Naive B cell (primary cell): Measurements from ENCODE around the gene PHACTR1. TPM values are rescaled to one million over a fixed set of nuclear protein-coding genes. Genes with fewer than 3 reads are reported as not detected.

Source experiments
- ATAC-seq, 2 donors: fragments of 150-1000 bp; cut with Tn5 transposase; 2 replicates each; pipeline ENCODE4 v1.10.0; 2021; ENCODE audit warnings: low read depth in 2 of 2, mild to moderate bottlenecking in 2 of 2, moderate library complexity in 2 of 2
- DNase-seq: peaks from one replicate; pipeline ENCODE4 v3.0.0; 2022
- H3K27ac Mint-ChIP-seq, 6 donors: one replicate each; pipeline ENCODE4 v1.8.0; 2020 to 2022; ENCODE audit warnings: mild to moderate bottlenecking in 6 of 6, mixed read lengths in 6 of 6, moderate library complexity in 5 of 6, inconsistent platforms in 2 of 6
- H3K27me3 Mint-ChIP-seq, 3 donors: one replicate each; pipeline ENCODE4 v1.8.0; 2021 to 2022; ENCODE audit warnings: mixed read lengths in 3 of 3, mild to moderate bottlenecking in 1 of 3
- H3K36me3 Mint-ChIP-seq, 2 donors: one replicate each; pipeline ENCODE4 v1.8.0; 2020 to 2022; ENCODE audit warnings: mixed read lengths in 2 of 2, inconsistent platforms in 1 of 2, mild to moderate bottlenecking in 1 of 2
- H3K4me1 Mint-ChIP-seq, 3 donors: one replicate each; pipeline ENCODE4 v1.8.0; 2020 to 2022; ENCODE audit warnings: mixed read lengths in 3 of 3, inconsistent platforms in 1 of 3, mild to moderate bottlenecking in 1 of 3, moderate library complexity in 1 of 3
- H3K4me3 Mint-ChIP-seq, 8 donors: one replicate each; pipeline ENCODE4 v1.8.0; 2020 to 2022; ENCODE audit warnings: mild to moderate bottlenecking in 8 of 8, mixed read lengths in 8 of 8, moderate library complexity in 8 of 8, inconsistent platforms in 2 of 8
- H3K9me3 Mint-ChIP-seq, 7 donors: one replicate each; pipeline ENCODE4 v1.8.0; 2020 to 2022; ENCODE audit warnings: mixed read lengths in 7 of 7, mild to moderate bottlenecking in 5 of 7, inconsistent platforms in 2 of 7, moderate library complexity in 1 of 7
- polyA plus RNA-seq, 6 donors: library from polyadenylated mRNA; unstranded; fragments of 300-500 nt; fragmentation: Illumina TruSeq; gene quantifications; one replicate each; pipeline ENCODE4 v1.2.3, GENCODE V29; 2021; ENCODE audit warnings: low read depth in 6 of 6

PHACTR1 gene
- polyA plus RNA-seq, 6 donors from 2014 or later, result 61.4 to 110 (median 75.1) TPM

DNA sequence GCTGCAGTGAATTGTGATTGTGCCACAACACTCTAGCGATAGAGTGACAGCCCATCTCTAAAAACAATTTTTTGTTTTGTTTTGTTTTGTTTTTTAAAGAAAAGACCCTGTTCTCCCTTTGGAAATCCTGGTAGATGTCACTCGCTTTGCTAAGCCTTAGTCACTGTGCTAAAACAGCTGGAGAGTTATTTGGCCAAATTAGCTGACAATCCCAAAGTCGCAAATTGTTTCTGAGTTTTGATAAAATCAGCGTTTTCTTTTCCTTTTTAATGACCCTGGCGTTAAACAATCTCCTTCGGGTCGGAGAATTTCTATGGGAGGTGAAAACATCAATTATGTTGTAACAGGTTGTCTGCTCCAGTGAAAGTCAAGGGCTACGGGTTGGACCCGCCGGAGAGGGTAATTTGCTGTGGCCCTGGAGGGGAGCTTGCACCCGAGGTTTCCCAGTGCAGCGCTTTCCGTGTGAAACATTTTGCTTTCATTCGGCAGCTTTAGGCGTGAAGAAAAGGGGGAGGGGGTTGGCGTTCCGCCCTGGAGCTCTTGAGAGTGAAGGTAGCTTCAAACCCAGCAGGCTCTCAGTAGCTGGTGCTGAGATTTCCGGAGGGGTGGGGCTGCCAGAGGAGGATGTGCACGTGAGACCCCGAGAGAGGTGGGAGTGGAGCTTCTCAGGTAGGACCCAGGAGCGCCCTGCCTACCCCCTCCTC is 296.6 kb downstream of the PHACTR1 start:
- Mint-ChIP-seq H3K4me3 (peak overlapping the region; percentile 81 to 94 (median 92)), H3K4me1 (peaks cover 5 to 16% (median 13%) of the 10 kb centered on the region in 3 donors), H3K9me3 (no peaks in the 10 kb centered on the region), H3K27me3 (peaks cover 43 to 45% (median 44%) of the 10 kb centered on the region in 3 donors), H3K36me3 (no peaks in the 10 kb centered on the region), H3K27ac (peak overlapping the region in 1 of 6 donors; percentile 79)
- ATAC-seq (peak; percentile 69 to 76), DNase-seq (peak; percentile 36)

DNA sequence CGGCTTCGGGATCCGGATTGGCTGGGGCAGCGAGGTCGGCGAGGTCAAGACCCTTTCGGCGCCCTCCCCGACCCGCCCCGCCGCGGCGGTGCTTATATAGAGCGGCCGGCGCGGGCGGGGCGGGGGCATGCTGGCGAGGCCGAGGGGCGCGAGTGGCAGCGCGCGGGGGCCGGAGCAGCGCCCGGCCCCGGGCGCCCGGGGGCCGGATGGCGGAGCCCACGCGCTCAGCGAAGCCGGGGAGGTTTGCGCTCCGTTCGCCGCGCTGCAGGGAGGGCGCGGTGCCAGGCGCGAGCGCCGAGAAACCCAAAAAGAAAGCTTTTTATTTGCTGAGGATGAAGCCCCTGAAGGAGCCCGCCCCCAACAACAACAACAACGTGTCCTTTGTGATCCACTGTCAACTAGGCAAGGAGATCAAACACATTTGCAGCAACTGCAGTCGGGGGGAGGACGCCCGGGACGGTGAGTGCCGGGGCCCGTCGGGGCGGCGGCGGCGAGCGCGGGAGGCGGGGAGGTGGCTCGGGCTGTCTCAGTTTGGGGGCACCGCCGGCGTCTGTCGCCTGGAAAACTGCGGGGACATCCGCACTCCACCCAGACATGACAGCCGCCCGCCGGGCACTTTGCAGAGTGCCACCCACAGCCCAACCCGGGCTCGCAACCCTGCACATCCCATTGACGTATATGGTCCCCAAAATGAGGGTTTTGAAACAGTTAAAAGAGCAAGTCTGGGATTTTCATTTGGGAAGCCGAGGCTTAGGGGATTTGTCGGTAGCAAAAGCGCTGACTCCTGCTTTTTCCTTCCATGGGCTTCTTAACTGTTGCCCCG is 297.3 kb downstream of the PHACTR1 start:
- peak overlapping the region; percentile 81 to 94 (median 92) for H3K4me3 Mint-ChIP-seq
- no peaks in the 10 kb centered on the region for H3K36me3 Mint-ChIP-seq
- H3K27me3 Mint-ChIP-seq, result peaks cover 36 to 39% (median 39%) of the 10 kb centered on the region in 3 donors
- DNase-seq (no peak), ATAC-seq (peak; percentile 58 to 59)
- no peaks in the 10 kb centered on the region for H3K9me3 Mint-ChIP-seq
- H3K27ac Mint-ChIP-seq, result peak overlapping the region in 2 of 6 donors; percentile 54 to 79
- H3K4me1 Mint-ChIP-seq, result peaks cover 5 to 16% (median 13%) of the 10 kb centered on the region in 3 donors

DNA sequence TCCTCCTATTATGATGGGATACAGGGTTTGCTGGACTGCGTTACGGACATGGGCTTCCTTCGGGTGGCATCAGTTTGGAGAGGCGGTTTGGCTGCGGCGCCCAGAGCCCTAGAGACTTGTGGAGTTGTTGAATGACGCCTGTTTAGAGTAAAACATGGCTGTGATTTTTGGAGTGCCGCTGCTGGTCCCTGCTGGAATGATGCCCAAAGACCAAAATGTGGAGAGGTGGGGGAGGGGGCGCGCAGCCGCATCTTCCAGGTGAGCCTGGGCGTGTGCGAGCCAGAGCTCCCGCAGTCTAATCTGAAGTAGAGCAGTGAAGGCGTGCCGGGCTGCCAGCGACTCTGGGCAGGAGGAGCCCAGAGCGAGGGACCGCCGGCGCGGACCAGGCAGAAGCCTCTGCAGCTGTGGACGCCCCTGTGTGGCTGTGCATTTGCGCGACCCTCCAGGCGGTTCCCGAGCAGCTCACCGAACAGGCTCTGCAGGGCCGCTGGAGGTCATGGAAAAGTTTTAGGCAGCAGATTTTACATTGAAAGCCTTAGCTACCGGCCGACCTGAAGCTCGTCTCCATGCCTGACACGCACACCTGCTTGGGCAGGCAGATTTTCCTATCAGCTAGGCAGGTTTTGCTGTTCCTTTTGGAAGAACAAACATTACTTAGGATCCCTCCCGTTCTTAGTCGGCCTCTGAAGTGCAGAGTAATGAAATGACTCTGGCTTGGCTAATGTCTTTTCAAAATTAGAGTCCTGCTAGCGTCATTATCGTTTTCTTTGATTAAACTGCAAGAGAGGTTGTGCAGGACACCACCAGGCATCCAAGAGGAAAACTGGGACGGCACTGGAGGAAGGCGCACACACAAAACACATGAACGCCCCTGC is 298.2 kb downstream of the PHACTR1 start:
- H3K4me3 Mint-ChIP-seq, result peak overlapping the region in 7 of 8 donors; percentile 6 to 80 (median 56)
- peaks cover 33 to 40% (median 37%) of the 10 kb centered on the region in 3 donors for H3K27me3 Mint-ChIP-seq
- DNase-seq (no peak), ATAC-seq (no peak)
- H3K9me3 Mint-ChIP-seq, result no peaks in the 10 kb centered on the region
- H3K4me1 Mint-ChIP-seq, result peaks cover 5 to 16% (median 13%) of the 10 kb centered on the region in 3 donors
- no peaks in the 10 kb centered on the region for H3K36me3 Mint-ChIP-seq
- peak overlapping the region in 2 of 6 donors; percentile 10 to 54 for H3K27ac Mint-ChIP-seq

DNA sequence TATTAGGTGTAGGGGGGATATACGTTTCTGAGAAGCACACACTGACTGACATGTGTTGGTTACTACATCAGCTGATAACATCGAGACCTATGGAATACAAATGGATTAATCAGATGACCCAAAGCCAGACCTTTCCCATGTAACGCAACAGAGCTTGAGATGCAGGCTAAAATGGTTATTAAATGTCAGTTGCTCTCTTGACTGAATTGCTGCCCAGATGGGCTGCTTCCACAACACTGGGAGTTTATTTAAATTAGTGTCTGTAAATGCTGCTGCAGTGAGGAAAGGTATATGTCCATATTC is 298.8 kb downstream of the PHACTR1 start:
- Mint-ChIP-seq H3K4me3 (peak overlapping the region in 2 of 8 donors; percentile 47 to 56), H3K27me3 (peaks cover 30 to 40% (median 39%) of the 10 kb centered on the region in 3 donors), H3K9me3 (no peaks in the 10 kb centered on the region), H3K36me3 (no peaks in the 10 kb centered on the region), H3K4me1 (peaks cover 5 to 16% (median 13%) of the 10 kb centered on the region in 3 donors), H3K27ac (no peak overlapping the region)
- no peak for DNase-seq
- no peak for ATAC-seq

DNA sequence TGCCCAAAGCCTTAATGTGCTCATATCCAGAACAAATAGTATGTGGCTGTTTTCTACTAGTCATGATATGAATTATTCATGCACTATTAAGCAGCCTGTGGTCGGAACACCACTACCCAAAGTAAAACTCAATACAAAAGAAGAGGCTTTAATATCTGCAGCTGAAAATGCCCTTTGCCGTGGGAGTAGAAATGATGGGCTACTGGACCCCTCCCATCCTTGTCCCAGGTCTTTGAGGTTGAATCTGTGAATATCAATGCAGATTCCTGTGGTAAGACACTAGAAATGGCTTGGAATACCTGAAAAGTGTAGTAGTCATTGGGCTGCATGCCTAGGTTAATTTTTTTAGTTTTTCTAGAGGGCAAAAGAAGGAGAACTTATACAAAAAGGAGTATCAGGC is 308.0 kb downstream of the PHACTR1 start:
- no peak overlapping the region for H3K27ac Mint-ChIP-seq
- H3K27me3 Mint-ChIP-seq, result peaks cover 0 to 11% (median 9%) of the 10 kb centered on the region in 3 donors
- no peaks in the 10 kb centered on the region for H3K9me3 Mint-ChIP-seq

DNA sequence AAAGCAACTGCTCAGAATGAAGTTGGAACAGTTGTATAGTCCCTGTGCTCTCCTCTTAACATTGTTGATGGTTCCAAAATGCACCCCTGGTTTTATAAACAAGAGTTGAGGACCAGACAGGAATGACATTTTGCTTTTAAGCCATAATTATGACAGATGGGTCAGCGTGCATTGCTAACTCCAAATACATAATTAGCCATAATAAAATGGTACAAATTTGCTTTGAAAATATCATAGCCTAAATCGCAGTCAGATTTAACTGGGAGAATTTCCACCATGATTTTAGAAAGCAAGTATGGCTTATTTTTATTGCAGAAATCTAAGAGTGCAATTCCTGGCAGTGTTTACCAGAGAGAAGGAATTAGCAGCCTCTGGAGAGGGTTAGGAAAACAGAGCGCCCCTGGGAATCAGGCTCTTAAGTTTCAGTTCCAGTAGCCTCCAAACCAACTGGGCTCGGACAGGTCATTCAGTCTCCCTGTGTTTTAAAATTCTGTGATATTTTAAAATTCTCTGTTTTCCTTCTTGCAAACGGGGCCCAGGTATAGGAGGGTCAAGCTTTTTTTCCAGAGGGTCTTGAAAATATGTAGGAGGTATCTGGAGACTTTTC is 309.4 kb downstream of the PHACTR1 start:
- Mint-ChIP-seq H3K4me1 (peaks cover 0 to 6% (median 0%) of the 10 kb centered on the region in 3 donors), H3K27ac (no peak overlapping the region), H3K9me3 (no peaks in the 10 kb centered on the region), H3K36me3 (no peaks in the 10 kb centered on the region), H3K27me3 (peaks cover 0 to 4% (median 0%) of the 10 kb centered on the region in 3 donors), H3K4me3 (no peak overlapping the region)
- ATAC-seq, result no peak
- DNase-seq, result no peak

More for the DNA sequence above, 308.0 kb downstream of the PHACTR1 start:
- H3K36me3 Mint-ChIP-seq, result no peaks in the 10 kb centered on the region
- DNase-seq (no peak), ATAC-seq (no peak)
- no peak overlapping the region for H3K4me3 Mint-ChIP-seq
- peaks cover 0 to 6% (median 0%) of the 10 kb centered on the region in 3 donors for H3K4me1 Mint-ChIP-seq

DNA sequence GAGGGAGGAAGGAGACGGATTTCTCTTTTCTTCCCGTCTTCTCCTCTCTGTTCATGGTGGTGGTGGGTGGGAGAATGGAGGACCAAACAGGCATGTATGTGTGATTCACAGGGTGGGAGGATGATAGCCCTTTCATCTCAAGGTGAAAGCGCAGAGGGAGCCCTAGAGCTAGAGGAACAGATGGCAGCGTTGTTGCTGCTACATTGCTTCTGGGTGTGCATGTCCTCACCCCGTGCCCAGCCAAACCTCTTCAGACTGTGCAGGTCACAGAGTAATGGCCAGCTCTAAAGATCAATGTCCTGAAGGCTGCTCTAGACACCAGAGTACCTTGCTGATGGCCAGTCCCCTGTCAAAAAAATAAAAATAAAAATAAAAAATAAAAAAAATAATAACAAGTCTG is 310.0 kb downstream of the PHACTR1 start:
- Mint-ChIP-seq H3K4me1 (peaks cover 0 to 6% (median 0%) of the 10 kb centered on the region in 3 donors), H3K36me3 (no peaks in the 10 kb centered on the region), H3K27ac (no peak overlapping the region), H3K9me3 (no peaks in the 10 kb centered on the region), H3K4me3 (no peak overlapping the region), H3K27me3 (peaks cover 0 to 4% (median 0%) of the 10 kb centered on the region in 3 donors)
- no peak for ATAC-seq
- DNase-seq, result no peak

DNA sequence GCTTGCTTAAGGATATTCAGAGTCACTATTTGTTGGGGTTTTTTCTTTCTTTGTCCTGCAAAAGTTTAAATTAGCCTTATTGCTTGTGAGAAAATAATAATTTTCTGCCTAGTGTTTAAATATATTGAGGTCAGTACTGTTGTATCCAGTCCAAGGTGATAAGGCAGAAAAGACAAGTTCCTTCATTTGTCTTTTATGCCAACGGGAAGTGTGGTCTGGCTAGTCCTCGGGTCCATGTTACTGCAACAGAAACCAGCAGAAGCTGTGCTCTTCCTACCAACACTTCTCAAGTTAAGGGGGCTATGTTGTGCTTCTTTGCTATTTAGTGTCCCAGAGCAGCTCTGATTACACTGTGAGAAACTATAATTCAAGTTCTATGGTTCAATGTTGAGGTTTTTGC is 310.6 kb downstream of the PHACTR1 start:
- no peak for ATAC-seq
- H3K4me1 Mint-ChIP-seq, result peaks cover 0 to 6% (median 0%) of the 10 kb centered on the region in 3 donors
- no peaks in the 10 kb centered on the region for H3K36me3 Mint-ChIP-seq
- peaks cover 0 to 4% (median 0%) of the 10 kb centered on the region in 3 donors for H3K27me3 Mint-ChIP-seq
- no peak overlapping the region for H3K4me3 Mint-ChIP-seq
- DNase-seq, result no peak
- H3K27ac Mint-ChIP-seq, result no peak overlapping the region
- no peaks in the 10 kb centered on the region for H3K9me3 Mint-ChIP-seq

DNA sequence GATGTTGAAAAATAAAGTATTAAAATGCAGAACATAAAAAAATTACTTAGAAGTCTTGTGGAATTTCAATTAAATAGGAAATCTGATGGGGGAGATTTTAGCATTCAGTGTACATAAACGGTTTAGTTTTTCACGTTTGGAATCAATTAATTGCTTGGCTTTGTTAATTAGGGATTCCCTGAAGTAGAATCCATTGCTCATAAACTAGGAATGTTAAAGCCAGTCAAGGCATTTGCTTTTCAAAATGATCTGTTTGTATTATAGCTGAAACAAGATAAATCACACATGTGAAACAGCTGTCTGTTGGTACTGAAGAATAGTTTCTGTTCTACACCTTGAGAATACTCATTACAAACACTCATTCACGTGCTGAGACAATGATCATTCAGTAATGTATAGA is 313.8 kb downstream of the PHACTR1 start:
- H3K36me3 Mint-ChIP-seq, result no peaks in the 10 kb centered on the region

DNA sequence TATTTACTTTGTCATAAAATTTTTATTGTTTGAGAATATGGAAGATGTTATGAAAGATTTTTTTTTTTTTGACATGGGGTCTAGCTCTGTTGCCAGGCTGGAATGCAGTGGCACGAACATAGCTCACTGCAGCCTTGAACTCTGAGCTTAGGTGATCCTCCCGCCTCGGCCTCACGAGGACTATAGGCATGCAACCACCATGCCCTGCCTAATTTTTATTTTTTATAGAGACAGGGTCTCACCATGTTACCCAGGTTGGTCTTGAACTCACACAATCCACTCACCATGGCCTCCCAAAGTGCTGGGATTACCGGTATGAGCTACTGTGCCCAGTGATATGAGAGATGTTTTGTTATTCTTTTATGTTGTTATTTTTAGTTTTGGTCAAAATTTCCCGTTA is 316.0 kb downstream of the PHACTR1 start:
- Mint-ChIP-seq H3K27ac (no peak overlapping the region), H3K27me3 (peaks cover 0 to 5% (median 4%) of the 10 kb centered on the region in 3 donors)
- no peak for ATAC-seq

More for the DNA sequence above, 313.8 kb downstream of the PHACTR1 start:
- Mint-ChIP-seq H3K27ac (no peak overlapping the region), H3K4me3 (no peak overlapping the region), H3K4me1 (peaks cover 5 to 14% (median 6%) of the 10 kb centered on the region in 3 donors), H3K9me3 (no peaks in the 10 kb centered on the region), H3K27me3 (peaks cover 0 to 4% (median 0%) of the 10 kb centered on the region in 3 donors)
- no peak for ATAC-seq
- DNase-seq, result no peak

DNA sequence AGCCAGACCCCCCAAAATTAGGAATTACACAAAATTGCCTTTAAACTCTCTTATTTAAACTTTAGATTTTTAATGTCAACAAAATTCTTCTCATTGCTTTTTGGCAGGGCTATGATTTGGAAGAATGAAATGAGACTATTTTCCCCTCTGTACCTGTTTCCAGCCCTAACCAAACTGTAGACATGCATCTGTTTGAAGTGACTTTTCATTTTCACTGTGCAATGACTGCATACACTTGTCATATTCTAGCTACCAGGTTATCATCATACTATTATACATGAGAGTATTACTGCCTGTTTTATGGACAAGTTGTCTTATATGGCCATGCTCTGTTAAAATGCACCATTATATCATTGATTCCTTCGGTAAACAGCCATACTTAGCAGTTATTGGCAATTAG is 316.6 kb downstream of the PHACTR1 start:
- no peaks in the 10 kb centered on the region for H3K9me3 Mint-ChIP-seq
- no peak for ATAC-seq

More for the DNA sequence above, 316.0 kb downstream of the PHACTR1 start:
- Mint-ChIP-seq H3K4me3 (no peak overlapping the region), H3K4me1 (peaks cover 0 to 14% (median 5%) of the 10 kb centered on the region in 3 donors), H3K36me3 (no peaks in the 10 kb centered on the region), H3K9me3 (no peaks in the 10 kb centered on the region)
- DNase-seq, result no peak

DNA sequence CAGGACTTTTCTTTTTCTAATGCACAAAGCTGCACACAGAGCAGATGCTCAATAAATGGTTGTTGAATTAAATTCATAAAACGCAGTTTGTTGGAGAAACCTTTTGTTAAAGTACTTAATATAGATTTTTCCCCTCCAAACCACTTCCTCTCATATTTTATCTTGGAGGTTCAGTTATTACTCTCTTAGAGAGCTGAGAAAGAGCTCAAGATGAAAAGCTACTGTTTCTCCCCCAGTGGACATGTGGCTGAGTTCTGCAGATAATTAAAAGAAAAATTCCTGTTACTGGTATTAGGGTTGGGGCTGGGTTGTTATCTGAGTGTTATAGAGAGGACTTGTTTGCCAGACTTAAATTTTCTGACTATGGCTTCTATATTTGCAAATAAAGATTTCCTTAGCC is 317.7 kb downstream of the PHACTR1 start:
- H3K4me1 Mint-ChIP-seq, result peaks cover 0 to 14% (median 5%) of the 10 kb centered on the region in 3 donors
- no peaks in the 10 kb centered on the region for H3K9me3 Mint-ChIP-seq
- H3K36me3 Mint-ChIP-seq, result no peaks in the 10 kb centered on the region
- H3K27ac Mint-ChIP-seq, result no peak overlapping the region
- DNase-seq, result no peak
- peak overlapping the region in 1 of 8 donors; percentile 65 for H3K4me3 Mint-ChIP-seq
- no peak for ATAC-seq
- H3K27me3 Mint-ChIP-seq, result peaks cover 0 to 5% (median under 1%) of the 10 kb centered on the region in 3 donors

More for the DNA sequence above, 316.6 kb downstream of the PHACTR1 start:
- no peaks in the 10 kb centered on the region for H3K36me3 Mint-ChIP-seq
- H3K4me3 Mint-ChIP-seq, result no peak overlapping the region
- H3K4me1 Mint-ChIP-seq, result peaks cover 0 to 14% (median 5%) of the 10 kb centered on the region in 3 donors
- peak overlapping the region in 1 of 6 donors; percentile 50 for H3K27ac Mint-ChIP-seq
- H3K27me3 Mint-ChIP-seq, result peaks cover 0 to 5% (median 4%) of the 10 kb centered on the region in 3 donors
- no peak for DNase-seq
